B cell (primary cell): ENCODE results near the gene TBC1D22B.

Experiments used
- CTCF ChIP-seq: fragments of 200-600 bp; IDR thresholded peaks from one replicate; pipeline ENCODE4 v1.8.0; 2022; ENCODE audit warnings: antibody characterized with exemption, mild to moderate bottlenecking
- EZH2 ChIP-seq: IDR thresholded peaks from 2 replicates; pipeline ENCODE4 v1.6.1; 2012; ENCODE audit warnings: borderline replicate concordance, low read depth, mild to moderate bottlenecking, moderate library complexity, low read length; ENCODE audit not compliant: insufficient read depth, poor library complexity, severe bottlenecking

GRCh38 chr6:37233541-37233940, 24.0 kb upstream of the TBC1D22B start:
- TF ChIP-seq CTCF (no peak), EZH2 (no peak)
